Fibroblast of lung (primary cell): Measurements from ENCODE around the gene NUDT3.

Source experiments
- CTCF ChIP-seq, 2 donors: IDR thresholded peaks in 1 of 2; conservative IDR thresholded peaks in 1 of 2; 1 replicate in 1 of 2; 2 replicates in 1 of 2; pipeline ENCODE4 v1.5.1; 2011 to 2012; ENCODE audit warnings: low read length in 2 of 2, control low read depth in 1 of 2, inconsistent platforms in 1 of 2, low read depth in 1 of 2, mild to moderate bottlenecking in 1 of 2
- EZH2 ChIP-seq: IDR thresholded peaks from 2 replicates; pipeline ENCODE4 v1.5.1; 2012; ENCODE audit warnings: low read length, control low read depth, mild to moderate bottlenecking; ENCODE audit errors: missing control alignments

DNA sequence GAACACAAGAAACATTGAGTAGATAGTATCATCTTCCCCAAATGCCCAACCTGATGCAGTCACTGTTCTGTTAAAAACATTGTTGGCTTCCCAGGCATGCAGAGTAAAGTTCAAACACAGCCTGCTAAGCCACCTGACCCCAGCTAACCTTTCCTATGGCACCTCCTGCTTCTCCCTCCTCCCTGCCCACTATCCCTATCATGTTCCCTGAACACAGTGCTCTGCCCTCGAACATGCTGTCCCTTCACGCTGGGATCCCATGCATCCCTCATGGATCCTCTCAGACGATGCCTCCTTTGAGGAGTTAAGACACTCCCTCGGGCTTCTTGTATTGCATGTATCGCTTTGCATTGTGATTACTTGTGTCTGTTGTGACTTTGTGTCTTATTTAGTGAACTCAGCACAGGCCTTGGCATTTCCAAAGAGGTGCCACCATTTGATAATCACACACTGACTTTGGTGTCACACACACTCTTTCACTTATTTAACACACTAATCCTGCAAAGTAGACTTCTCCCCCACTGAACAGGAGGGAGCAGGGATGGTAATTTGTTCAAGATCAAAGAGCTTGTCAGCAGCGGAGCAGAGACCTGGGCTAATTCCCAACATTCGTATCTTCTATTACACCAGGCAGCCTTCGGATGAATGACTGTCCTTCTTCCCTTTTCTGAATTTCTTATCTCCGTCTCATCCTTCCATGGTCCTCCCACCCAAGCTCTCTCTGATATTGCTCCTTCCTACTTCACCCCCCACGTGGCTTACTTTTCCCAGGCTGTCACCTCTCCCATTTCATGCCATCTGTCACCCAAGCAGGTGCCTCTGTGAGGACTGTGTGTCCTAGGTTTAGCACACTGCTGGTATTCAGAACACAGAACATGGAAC is 115.3 kb downstream of the NUDT3 start:
- TF ChIP-seq EZH2 (no peak), CTCF (conservative IDR thresholded peaks at IDR 0.05 in 1 of 2, IDR thresholded peaks at IDR 0.05 in 1 of 2; ENCODE audit: low read depth in 1 of 2, low read length in 2 of 2) (no peak)
